ENCODE data around the gene FAM216A. TPM values are rescaled to one million over a fixed set of nuclear protein-coding genes. Genes with fewer than 3 reads are reported as not detected.

Gene FAM216A
- total and polyA plus RNA-seq, 8 donors: 0.37 to 2.8 (median 1.2) TPM

DNA sequence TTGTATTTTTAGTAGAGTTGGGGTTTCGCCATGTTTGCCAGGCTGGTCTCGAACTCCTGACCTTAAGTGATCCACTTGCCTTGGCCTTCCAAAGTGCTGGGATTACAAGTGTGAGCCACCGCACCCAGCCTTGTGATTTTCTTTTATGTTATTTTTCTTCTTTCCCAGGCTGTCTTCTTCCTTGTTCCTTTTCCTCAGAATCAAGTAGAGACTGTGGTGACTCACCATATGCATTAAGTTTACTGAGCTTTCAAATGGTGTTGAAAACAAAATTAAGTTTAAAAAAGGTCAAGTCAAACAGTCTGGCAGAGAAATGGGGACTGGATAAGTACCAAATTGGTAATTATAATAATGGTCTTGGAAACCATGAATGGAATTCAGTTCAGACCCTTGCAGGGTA is 24.2 kb upstream of the FAM216A start:
- 94 to 100% methylated on average over 3 of the region's 3 CpGs for WGBS, 2 donors
- no peak overlapping the region for H3K27ac ChIP-seq

DNA sequence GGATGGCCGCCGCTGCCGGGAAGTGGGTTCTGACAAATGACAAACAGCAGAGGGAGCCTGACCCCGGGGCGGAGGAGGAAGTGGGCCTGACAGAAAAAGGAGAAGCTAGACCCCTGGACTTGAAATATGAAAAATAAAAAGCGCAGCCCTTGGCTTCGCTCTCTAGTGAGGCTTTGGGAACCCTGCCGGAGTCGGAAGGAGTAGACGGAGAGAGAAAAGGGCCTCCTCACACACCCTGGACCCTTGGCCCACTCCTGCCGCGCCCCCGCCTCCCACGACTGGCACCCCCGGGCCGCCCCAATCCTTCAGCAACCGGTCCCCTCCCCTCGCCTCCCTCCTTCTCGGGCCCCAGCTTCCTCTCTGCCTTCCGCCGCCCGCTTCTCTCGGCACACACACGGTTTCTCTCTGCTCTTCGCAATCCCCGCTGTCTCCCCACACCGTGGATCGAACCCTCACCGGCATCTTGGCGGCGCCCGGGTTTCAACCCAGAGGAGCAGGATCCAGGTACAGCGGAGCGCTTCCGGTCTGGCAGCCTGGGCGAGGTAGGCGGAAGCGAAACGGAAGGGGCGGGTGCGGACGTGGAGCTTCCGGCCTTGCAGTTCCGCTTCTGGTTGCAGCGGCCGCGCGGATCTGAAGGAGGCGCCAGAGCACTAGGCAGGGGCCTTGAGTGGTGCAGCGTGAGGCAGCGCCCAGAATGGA is 18.7 kb upstream of the FAM216A start, which contains the start of gene ARPC3:
Gene ARPC3, minus strand, starts transcription at position 539 of the 699 bp plus-strand sequence. Its CDS starts 77 bp downstream, at position 462.
- FAIRE-seq (no peak), ATAC-seq (peak; percentile 99), DNase-seq (peak; percentile 92 to 97 (median 94))
- no peaks in the 10 kb centered on the region for H3K27me3 ChIP-seq
- peaks cover 0 to 9% (median 0%) of the 10 kb centered on the region in 3 donors for H3K4me1 ChIP-seq
- H3K36me3 ChIP-seq: peaks cover 0 to 19% (median 0%) of the 10 kb centered on the region in 3 donors
- peak within 1 kb of the TSS; percentile 43 to 86 (median 76) for H3K27ac ChIP-seq
- TF ChIP-seq, protein P1, sequence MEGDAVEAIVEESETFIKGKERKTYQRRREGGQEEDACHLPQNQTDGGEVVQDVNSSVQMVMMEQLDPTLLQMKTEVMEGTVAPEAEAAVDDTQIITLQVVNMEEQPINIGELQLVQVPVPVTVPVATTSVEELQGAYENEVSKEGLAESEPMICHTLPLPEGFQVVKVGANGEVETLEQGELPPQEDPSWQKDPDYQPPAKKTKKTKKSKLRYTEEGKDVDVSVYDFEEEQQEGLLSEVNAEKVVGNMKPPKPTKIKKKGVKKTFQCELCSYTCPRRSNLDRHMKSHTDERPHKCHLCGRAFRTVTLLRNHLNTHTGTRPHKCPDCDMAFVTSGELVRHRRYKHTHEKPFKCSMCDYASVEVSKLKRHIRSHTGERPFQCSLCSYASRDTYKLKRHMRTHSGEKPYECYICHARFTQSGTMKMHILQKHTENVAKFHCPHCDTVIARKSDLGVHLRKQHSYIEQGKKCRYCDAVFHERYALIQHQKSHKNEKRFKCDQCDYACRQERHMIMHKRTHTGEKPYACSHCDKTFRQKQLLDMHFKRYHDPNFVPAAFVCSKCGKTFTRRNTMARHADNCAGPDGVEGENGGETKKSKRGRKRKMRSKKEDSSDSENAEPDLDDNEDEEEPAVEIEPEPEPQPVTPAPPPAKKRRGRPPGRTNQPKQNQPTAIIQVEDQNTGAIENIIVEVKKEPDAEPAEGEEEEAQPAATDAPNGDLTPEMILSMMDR (IDR thresholded peaks at IDR 0.05): peak; percentile 49 to 83 (median 72)
- intact Hi-C loops (cut with DNase I): no loop called here
- peak within 1 kb of the TSS; percentile 45 to 82 (median 52) for H3K4me3 ChIP-seq
- H3K9me3 ChIP-seq: no peaks in the 10 kb centered on the region
- WGBS, 2 donors: 0 to 1% methylated on average over 51 of the region's 51 CpGs

More for the DNA sequence above, 24.2 kb upstream of the FAM216A start:
- FAIRE-seq (no peak), ATAC-seq (no peak), DNase-seq (no peak)
- Histone ChIP-seq H3K4me3 (no peak overlapping the region), H3K36me3 (peaks cover 0 to 24% (median 16%) of the 10 kb centered on the region in 3 donors), H3K9me3 (no peaks in the 10 kb centered on the region), H3K27me3 (no peaks in the 10 kb centered on the region), H3K4me1 (peaks cover 0 to 9% (median 0%) of the 10 kb centered on the region in 3 donors)
- TF ChIP-seq, protein P1 (IDR thresholded peaks at IDR 0.05): no peak
- intact Hi-C loops (cut with DNase I): no loop called here

DNA sequence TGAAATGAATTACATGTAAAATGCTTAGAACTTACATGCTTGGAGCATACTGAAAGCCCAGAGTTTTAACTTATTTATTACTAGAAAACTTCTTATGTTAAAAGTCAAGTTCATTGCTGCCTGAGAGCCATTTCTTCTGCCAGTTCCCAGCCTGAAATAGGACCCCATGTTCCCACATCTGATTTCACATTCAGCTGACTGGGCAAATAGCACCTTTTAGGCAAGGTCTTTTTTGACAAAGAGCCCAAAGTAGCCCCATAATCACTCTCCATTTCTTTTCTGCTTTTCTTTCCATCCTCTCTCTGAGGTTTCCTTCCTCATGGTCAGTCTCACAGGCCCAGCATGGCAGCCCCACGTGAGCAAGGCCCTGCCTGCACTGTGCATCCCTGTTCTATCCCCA is 17.4 kb upstream of the FAM216A start:
- H3K27ac ChIP-seq: no peak overlapping the region
- intact Hi-C loops (cut with DNase I): no loop called here
- no peak for ATAC-seq

DNA sequence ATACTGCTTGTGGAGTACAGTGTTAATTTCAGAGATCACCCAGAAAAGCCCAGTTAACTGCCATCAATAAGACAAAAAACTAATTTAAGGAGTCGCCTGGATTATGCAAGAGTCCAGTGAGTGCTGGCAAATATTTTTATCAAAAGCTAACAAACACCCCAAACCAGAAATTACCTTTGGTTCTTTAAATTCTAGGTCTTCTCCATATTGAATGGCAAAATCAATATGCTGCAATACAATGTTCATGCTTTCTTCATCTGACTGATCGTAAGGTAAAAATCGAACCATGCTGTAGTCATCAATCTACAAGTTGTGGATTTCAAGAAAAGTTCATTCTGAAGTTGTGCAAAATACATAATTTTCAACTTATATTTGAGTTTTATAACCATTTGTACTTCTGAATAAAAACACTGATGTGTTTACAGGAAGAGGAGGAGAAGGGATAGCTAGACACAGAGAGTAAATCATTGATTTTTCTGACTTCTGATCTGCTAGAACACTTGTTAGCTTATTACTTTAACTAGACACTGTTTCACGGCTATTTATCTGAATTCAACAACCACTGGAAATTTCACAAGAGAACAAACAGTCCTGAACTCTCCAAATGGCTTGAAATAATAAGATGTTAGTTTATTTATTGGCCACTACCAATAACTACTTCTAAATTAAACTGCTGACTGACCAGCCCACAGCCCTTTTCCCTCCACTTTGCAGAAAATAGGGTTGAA is 14.9 kb upstream of the FAM216A start:
- Histone ChIP-seq H3K9me3 (no peaks in the 10 kb centered on the region), H3K4me1 (no peaks in the 10 kb centered on the region), H3K27me3 (no peaks in the 10 kb centered on the region), H3K4me3 (no peak overlapping the region), H3K27ac (no peak overlapping the region), H3K36me3 (peaks cover 0 to 19% (median 0%) of the 10 kb centered on the region in 3 donors)
- ATAC-seq (no peak), FAIRE-seq (no peak), DNase-seq (no peak)
- WGBS, 2 donors: 64 to 71% methylated on average over 4 of the region's 4 CpGs
- TF ChIP-seq, protein P1 (IDR thresholded peaks at IDR 0.05): no peak
- intact Hi-C loops (cut with DNase I): no loop called here

More for the DNA sequence above, 17.4 kb upstream of the FAM216A start:
- Histone ChIP-seq H3K27me3 (no peaks in the 10 kb centered on the region), H3K4me1 (peaks cover 0 to 9% (median 0%) of the 10 kb centered on the region in 3 donors), H3K9me3 (no peaks in the 10 kb centered on the region), H3K4me3 (no peak overlapping the region), H3K36me3 (peaks cover 0 to 19% (median 0%) of the 10 kb centered on the region in 3 donors)
- TF ChIP-seq, protein P1 (IDR thresholded peaks at IDR 0.05): no peak
- 75 to 88% methylated on average over 1 of the region's 1 CpG for WGBS, 2 donors
- DNase-seq (no peak), FAIRE-seq (no peak)
